NCI-H524 treated with DMSO at 0.1 percent for 48 hours (cell line): Measurements from ENCODE around the gene FABP6.
A peak's percentile ranks its signal among the peaks of the same experiment; 100 is the strongest.

Source experiments
- DNase-seq: peaks from one replicate; lab custom pipeline; 2025; lab: John Stamatoyannopoulos, UW

FABP6 gene

GRCh38 chr5:160262151-160263074 is 33.1 kb downstream of the FABP6 start:
- peak; percentile 94 for DNase-seq

GRCh38 chr5:160263326-160263855 is 34.1 kb downstream of the FABP6 start:
- DNase-seq, result no peak

GRCh38 chr5:160266044-160266443 is 36.7 kb downstream of the FABP6 start:
- DNase-seq, result no peak

- DNase-seq, result no peak
These were observed 37.5 kb downstream of the FABP6 start for GRCh38 chr5:160266752-160267345.

GRCh38 chr5:160268121-160268520 is 38.8 kb downstream of the FABP6 start:
- DNase-seq, result no peak

- DNase-seq, result no peak
These were observed 39.7 kb downstream of the FABP6 start for GRCh38 chr5:160269017-160269416.

GRCh38 chr5:160270704-160271103 is 41.4 kb downstream of the FABP6 start:
- no peak for DNase-seq

- no peak for DNase-seq
These were observed 42.1 kb downstream of the FABP6 start for GRCh38 chr5:160271396-160271795.

- no peak for DNase-seq
These were observed 42.5 kb downstream of the FABP6 start for GRCh38 chr5:160271836-160272235.

GRCh38 chr5:160272264-160272663 is 43.0 kb downstream of the FABP6 start:
- DNase-seq, result no peak

- DNase-seq, result no peak
These were observed 43.6 kb downstream of the FABP6 start for GRCh38 chr5:160272889-160273288.

- no peak for DNase-seq
These were observed 45.2 kb downstream of the FABP6 start for GRCh38 chr5:160274483-160274931.

- DNase-seq, result peak; percentile 59
These were observed 49.0 kb downstream of the FABP6 start for GRCh38 chr5:160278343-160278742.

GRCh38 chr5:160280384-160281095 is 51.2 kb downstream of the FABP6 start:
- DNase-seq, result no peak

- DNase-seq, result no peak
These were observed 52.0 kb downstream of the FABP6 start for GRCh38 chr5:160281275-160281674.

GRCh38 chr5:160284291-160284873 is 55.1 kb downstream of the FABP6 start:
- DNase-seq, result no peak

- DNase-seq, result no peak
These were observed 56.0 kb downstream of the FABP6 start for GRCh38 chr5:160285316-160285715.

GRCh38 chr5:160286947-160287346 is 57.6 kb downstream of the FABP6 start:
- DNase-seq, result no peak

GRCh38 chr5:160287378-160288051 is 58.2 kb downstream of the FABP6 start:
- DNase-seq, result peak; percentile 72
